ENCODE data around the gene E2F7.
"Not testable (repeated sequence)": the region's sequence is repeated elsewhere in the genome, so short reads cannot be mapped to it uniquely, and the experiment has no call there.

The E2F7 gene, protein sequence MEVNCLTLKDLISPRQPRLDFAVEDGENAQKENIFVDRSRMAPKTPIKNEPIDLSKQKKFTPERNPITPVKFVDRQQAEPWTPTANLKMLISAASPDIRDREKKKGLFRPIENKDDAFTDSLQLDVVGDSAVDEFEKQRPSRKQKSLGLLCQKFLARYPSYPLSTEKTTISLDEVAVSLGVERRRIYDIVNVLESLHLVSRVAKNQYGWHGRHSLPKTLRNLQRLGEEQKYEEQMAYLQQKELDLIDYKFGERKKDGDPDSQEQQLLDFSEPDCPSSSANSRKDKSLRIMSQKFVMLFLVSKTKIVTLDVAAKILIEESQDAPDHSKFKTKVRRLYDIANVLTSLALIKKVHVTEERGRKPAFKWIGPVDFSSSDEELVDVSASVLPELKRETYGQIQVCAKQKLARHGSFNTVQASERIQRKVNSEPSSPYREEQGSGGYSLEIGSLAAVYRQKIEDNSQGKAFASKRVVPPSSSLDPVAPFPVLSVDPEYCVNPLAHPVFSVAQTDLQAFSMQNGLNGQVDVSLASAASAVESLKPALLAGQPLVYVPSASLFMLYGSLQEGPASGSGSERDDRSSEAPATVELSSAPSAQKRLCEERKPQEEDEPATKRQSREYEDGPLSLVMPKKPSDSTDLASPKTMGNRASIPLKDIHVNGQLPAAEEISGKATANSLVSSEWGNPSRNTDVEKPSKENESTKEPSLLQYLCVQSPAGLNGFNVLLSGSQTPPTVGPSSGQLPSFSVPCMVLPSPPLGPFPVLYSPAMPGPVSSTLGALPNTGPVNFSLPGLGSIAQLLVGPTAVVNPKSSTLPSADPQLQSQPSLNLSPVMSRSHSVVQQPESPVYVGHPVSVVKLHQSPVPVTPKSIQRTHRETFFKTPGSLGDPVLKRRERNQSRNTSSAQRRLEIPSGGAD

DNA sequence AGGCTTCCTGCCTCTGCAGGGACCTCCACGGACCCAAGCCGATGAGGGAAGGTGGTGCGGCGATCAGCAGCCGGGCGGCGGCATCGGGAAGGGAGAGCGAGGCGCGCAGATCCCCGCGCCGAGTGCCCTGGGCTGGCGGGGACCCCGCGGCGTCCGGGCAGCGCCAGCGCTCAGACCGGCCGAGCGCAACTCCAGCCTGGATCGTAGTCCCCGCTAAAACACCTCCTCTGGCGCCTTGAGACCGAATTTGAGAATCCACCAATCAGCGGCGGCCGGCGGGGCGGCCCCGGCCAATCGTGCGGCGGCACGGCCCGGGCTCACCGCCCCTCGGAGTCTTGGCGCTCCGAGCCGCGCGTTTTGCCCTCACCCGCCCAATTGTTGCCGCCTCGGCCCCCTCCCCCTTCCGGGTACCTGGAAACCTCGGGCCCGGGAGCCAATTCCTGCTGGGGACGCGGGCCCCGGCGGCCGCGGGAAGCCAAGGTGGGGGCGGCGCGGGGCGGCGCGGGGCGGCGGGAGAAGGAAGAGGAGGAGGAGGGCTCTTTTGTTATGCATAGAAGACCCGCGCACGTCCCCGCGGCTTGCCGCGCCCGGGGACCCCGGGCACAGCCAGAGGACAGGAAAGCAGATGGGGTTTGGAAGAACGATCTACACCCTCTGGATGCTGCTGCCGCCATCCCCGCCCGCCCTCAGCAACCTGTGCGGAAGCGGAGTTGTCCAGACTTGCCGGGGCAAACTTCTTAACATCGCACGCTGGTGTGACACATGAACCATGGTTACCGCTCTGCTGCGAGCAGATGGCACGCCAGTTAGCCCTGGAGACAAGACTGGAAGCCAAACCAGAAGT lies at the start of gene E2F7:
Gene E2F7, minus strand, starts transcription at position 209 of the 844 bp plus-strand sequence. CDS start 934 bp downstream, outside the sequence.
- DNase-seq, result peak; percentile 92

DNA sequence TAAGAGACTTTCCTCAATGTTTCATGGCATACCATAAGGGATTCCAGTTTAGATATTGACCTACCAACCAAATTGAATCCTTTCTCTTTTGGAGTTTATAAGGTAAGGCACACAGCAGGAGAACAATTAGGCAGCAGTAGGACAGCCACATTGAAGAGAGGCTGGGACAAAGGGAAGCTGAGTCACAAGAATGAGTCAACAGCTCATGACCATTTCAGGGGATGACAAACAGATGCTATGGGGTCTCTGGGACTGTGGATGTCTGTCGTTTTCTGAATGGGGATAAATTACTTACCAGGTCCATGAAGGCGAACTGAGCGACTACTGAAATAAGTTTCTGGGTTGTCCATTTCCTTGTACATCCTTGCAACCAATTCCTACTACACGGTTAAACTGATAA lies 48.6 kb upstream of the E2F7 start:
- no peak for DNase-seq

DNA sequence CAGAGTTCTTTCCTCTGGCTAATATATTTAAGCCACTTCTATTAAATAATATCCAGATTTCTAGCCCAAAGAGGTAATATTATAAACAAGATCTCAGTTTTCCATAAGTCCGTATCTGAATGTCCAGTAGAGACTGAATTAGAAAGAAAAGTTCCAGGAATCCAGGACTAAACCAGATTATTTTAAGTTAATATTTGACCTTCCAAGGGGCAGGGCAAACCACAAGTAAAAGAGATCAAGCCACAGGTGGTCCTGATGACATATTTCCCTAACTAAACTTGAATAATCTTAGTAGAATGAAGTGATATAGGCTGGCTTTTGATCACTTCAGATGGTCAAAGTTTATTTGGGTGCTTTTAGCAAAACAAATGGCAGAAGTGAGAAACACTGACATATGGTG lies 43.3 kb upstream of the E2F7 start:
- no peak for DNase-seq

DNA sequence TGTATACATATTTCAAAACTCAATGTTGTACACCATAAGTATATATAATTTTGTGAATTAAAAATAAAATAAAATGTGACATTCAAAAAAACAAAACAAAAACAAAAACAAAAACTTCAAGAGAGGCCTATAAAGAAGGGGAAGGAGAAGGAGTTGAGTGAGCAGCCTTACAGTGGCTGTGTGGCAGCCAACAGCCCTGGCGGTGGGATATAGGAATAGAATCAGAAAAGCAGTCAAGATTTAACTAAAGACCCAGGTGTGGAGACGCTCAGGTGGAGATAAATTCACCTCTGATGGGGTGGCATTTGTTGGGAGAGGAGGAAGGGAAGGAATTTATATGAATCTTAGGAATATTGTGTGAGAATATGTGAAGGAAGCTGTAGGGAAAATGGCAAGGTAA lies 41.8 kb upstream of the E2F7 start:
- DNase-seq, result no peak

DNA sequence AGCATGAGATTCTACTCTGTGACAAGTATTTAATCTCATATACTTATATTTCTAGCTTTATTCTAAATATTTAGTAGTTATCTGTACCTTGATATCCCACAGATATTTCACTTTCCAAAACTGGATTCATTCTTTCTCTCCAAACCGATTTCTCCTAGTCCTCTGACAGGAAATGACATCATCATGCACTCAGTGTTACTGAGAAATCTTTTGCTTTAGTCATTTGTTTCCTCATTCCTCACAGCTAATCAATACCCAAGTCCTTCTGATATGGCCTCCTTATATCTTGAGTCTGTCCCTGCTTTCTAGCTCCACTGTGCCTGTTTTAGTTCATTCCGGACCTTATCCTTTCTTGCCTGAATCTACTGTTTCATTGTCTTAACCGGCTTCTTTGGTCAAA lies 39.4 kb upstream of the E2F7 start:
- DNase-seq, result no peak

DNA sequence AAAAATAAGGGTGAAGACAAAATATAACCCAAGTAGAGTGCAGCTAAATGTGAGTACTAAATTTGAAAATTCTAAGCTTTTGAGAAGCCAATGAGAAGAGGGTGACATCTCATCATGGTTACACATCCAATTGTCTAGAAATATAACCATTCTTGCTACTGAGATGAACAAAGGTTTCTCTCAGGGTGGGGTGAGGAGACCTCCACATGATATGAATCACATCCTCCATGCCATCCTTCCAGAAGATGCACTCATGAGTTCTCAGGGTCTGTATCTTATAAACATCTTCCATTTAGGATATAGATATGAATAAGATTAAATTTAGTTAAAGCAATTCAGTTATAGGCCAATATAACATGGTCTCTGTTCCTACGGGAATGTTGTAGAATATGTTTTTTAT lies 38.9 kb upstream of the E2F7 start:
- DNase-seq, result no peak

DNA sequence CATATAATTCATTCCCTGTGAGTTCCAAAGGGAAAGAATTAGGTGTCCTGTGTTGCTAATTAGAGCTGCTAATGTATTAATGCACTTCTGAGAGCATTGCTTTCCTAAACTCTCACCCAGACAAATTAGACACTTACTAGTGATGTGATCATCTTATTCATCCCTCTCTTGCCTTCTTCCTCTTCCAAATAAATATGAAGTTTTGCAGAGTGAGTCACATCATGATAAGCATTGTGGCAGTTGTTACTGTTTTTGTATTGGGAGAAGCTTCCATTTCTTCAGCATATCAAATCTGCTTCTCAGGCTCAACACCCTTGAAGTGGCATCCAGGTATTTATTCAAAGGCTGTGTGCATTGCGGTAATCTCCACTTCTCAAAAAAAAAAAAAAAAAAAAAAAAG lies 37.3 kb upstream of the E2F7 start:
- DNase-seq, result no peak

DNA sequence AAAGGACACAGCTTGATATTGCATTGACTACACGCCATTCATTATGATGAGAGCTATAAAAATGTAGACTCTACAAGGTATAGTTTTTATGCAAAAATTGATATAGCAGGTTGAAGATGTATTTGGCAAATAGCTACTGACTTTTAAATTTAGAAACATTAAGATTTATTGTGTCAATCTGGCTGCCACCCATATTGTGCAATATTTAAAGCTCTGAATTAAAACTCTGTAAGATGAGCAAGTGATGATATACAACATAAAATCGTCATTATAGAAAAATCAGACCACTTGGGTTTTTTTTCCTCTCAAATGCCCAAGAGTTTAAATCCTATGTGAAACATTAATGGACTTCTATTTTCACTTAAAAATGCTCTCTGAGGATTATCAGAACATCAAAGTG lies 36.8 kb upstream of the E2F7 start:
- no peak for DNase-seq

DNA sequence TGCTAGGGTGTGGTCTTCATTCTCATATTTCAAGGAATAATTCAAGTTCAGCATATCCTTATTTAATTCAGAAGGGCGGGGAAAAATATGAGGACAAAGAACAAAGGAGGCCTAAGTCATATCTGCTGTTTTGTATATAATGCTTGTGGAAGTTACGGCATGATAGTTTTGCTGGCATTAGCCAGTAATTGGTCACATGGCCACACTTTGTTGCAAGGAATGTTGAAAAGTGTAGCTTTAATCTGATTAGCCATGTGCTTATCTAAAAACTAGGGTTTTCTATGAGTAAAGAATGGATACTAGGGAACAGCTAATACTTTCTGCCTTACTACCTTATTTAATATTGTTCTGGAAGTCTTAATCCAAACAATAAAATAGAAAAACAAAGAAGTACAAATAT lies 34.4 kb upstream of the E2F7 start:
- no peak for DNase-seq

DNA sequence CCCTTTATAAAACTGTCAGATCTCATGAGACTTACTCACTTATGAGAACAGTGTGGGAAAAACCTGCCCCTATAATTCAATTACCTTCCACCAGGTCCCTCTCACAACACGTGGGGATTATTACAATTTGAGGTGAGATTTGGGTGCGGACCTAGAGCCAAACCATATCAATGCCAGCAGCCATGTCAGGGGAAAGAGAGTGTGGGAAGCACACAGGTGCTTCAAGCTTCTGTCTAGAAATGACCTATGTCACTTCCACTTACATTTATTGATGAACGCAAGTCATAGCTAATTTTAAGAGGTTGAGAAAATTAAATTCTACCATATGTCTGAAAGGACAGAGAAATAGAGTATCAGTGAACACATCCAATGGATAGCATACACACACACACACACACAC lies 32.5 kb upstream of the E2F7 start:
- no peak for DNase-seq

DNA sequence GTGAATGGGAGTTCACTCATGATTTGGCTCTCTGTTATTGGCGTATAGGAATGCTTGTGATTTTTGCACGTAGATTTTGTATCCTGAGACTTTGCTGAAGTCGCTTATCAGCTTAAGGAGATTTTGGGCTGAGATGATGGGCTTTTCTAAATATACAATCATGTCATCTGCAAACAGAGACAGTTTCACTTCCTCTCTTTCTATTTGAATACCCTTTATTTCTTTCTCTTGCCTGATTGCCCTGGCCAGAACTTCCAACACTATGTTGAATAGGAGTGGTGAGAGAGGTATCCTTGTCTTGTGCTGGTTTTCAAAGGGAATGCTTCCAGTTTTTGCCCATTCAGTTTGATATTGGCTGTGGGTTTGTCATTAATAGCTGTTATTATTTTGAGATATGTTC lies 26.9 kb upstream of the E2F7 start:
- not testable (repeated sequence) for DNase-seq

DNA sequence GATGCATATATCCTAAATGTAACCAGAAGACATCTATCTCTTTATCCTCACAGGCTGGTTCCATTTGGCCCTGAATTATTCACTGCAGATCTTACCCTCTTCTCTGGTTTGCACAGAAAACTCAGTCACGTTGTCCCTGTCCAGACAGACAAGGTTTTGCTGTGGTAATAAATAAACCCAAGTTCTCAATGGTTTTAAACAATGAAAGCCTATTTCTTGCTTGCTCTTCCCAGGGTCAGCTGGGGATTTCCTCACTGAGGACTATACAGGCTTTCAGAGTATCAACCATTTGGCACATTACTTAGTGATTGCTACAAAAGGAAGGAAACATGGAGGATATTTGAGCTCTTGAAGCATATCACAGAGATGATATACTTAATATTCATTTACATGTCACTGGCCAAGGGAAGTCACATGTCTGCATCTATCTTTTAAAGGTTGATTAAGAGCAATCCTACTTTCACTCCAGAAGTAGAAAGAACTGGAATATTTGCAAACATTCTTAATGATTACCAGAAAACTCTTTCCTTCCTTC lies 24.4 kb upstream of the E2F7 start:
- no peak for DNase-seq

DNA sequence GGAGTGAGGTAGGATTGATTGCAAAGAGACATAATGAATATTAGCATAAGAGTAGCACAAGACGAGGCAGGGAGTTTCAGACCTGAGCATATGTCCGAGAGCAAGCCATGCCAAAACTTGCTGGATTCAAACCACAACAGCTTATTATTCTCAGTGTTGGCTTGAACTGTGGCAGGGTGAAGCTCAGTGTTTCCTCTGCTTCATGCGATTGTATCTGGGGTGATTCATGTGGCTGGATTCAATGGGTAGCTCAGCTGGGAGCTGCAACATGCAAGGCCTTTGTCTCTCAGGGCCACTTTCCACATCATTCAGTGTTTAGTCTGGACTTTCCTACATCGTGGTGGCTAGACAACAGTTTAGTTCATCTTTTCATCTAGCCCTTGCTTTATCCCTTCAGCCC lies 22.1 kb upstream of the E2F7 start:
- no peak for DNase-seq

DNA sequence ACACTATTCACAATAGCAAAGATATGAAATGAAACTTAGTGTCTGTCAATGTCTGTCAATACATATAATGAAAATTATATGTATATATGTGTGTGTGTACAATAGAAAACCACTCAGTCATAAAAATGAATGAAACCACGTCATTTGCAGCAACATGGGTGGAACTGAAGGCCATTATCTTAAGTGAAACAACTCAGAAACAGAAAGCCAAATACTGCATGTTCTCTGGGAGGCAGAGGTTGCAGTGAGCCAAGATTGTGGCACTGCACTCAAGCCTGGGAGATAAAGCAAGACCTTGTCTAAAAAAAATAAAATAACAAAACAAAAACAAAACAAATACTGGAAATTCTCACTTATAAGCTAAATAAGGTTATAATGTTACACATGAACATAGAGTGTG lies 16.7 kb upstream of the E2F7 start:
- DNase-seq, result no peak

DNA sequence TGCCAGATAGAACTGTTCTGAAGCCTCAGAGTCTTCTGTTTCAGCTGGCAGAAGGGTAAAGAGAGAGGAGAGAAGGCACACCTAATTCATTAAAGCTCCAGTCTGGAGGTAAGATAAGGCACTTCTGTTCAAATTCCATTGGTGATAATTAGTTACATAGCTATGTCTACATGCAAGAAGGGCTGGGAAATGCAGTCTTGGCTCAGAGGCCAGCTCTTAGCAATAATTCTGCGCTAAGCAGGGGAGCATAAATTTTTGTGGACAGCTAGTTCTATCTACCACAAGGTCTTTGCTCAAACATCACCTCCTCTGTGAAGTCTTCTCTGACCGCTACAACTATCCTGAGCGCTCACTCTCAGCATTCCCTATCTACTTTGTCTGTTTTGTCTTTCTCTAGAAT lies 14.3 kb upstream of the E2F7 start:
- DNase-seq, result no peak

DNA sequence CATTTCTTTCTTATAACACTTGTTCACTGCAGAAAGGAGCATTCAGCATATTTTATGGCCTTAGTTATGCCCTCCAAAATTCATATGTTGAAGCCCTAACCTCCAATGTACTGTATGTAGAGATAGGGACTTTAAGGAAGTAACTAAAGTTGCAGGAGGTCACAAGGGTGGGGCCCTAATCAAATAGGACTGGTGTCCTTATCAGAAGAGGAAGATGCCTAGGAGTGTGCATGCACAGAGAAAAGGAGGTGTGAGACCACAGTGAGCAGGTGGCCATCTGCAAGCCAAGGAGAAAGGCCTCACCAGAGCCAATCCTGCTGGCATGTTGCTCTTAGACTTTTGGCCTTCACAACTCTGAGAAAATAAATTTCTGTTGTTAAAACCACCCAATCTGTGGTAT lies 12.9 kb upstream of the E2F7 start:
- no peak for DNase-seq

DNA sequence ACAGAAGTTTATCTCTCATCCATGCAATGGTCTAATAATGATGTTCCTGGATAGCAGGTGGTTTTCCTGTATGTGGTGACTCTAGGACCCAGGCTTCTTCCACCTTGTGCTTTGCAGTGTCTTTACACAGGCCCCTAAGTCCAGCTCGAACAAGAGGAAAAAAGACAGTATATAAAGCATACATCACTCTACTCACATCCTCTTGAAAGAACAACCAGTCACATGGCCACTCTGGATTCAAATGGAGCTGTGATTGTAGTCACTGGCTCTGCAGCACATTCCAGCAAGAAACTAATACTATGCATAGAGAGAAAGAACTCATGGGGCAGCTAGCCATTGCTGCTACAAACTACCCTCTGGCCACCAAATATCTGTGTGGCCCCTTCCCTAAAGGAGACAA lies 11.5 kb upstream of the E2F7 start:
- no peak for DNase-seq

DNA sequence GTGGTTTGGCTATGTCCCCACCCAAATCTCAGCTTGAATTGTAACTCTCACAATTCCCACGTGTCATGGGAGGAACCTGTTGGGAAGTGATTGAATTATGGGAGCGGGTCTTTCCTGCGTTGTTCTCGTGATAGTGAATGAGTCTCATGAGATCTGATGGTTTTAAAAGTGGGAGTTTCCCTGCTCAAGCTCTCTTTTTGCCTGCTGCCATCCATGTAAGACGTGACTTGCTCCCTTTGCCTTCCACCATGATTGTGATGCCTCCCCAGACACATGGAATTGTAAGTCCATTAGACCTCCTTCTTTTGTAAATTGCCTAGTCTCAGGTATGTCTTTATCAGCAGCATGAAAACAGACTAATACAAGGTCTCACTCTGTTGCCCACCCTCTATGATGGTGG lies 8.5 kb upstream of the E2F7 start:
- DNase-seq, result not testable (repeated sequence)

DNA sequence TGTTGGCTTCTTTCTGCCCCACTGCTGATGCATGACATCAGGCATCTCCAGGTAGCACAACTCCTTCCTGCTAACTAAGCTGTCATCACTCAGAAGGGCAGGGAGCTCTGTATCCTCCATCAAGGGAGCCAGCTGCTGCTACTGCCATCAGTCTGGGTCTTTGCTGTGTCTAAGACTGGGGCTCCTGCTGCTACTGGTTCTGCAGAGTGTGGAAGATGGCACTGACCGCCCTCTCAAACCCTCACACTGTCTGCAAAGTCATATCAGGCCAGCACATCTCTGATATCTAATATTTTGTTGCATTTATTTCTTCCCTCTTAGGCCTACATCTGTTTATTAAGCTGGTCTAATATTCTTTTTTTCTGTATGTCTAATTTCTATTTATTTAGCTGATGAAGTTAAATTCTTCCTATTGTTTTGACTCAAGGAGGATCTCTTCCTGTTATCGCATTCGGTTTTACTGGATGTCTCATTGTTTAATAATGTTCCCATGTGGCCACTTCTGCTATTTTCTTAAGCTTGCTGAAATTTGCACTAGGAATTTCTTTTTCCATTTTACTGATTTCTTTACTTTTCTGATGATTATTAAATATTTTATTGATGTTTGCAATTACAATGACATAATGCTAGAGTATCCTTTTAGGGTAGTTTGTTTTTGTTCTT lies 7.6 kb upstream of the E2F7 start:
- DNase-seq, result no peak

DNA sequence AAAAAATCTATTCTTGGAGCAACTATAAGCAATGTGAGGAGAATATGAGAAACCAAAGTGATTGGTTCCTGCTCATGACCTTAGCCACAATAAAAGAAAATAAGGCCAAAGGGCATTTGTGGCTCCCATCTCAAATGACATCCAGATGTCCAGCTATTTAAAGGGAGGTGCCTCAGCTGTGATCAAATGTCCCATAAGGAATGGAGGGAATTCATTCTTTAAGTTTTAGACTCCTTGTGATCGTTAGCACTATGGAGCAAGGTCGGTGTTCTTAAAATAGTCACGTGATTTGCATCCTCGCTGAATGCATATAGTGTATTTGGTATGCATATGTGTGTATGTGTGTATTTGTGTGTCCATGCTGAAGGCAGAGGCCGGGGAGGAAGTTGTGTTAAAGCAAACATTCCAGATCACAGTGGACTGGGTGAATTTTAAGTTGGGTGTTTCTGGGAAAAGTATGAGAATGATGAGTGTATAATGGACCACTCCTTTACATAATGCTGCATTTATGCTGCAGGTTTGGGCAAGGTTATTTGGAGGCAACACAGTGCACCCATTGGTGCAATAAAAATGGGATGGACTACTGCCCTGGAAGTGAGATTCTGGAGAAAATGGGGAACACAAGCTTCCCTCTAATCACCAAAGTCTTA lies 5.6 kb upstream of the E2F7 start:
- no peak for DNase-seq

DNA sequence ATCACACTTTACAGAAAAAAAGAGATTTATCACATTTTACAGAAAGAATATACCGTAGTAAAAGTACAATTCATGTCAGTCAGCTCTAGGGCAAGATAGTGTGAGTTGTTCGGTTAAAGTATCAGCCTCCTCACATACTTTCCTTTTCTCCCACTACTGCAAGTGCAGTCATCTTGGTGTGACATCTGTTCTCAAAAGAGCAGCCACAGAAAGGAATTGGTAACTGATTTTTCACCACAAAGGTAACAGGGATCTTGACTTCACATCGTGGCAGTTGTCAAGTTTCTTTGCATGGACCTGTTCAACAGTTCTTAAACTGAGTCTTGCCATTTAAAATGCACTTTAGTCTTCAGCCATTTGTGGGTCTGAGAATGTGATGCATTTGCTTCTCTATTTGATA lies 5.0 kb upstream of the E2F7 start:
- DNase-seq, result no peak

DNA sequence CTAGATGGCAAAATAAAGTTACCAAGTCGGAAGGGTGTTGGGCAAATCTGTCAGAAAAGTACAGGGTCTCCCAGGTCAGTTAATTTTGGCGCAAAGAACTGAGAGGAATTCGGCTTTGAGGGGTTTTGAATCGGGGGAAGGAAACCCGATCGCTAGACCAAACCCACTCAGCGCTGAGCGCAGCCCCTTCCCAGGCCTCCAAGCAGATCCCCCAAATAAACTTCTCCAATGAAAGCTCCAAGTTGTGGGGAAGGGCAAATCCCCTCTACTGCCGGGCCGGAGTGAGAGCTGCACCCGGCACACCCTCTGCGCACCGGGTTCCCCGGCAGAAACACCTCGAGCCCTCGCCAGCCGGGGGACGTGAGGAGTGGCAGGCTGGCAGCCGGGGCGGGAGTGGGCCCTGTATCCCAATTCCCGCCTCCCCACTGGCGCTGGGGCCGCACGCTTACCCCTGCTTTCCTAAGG lies 441 bp downstream of the E2F7 start:
- peak; percentile 30 for DNase-seq

All from DMS79 (cell line).